ENCODE measurements around the gene LRP1-AS.

The LRP1-AS gene

DNA sequence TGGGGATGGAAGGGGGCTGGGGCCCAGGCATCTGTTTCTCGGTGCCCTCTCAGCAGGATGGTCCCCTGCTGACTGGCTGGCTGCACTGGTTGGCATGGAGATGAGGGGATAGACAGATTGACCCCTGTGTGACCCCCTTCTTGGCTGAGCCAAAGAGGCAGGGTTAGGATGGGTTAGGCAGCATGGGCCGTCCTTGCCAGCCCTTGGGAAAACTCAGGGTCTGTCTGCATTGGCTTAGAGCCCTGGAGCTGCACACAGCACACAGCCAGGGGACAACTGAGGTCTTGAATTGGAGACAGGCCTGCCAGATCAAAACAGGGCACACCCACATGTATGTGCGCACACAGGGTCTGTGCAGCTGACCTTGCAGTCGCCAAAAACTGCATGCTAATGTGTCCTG is 11.2 kb upstream of the LRP1-AS start:
- DNase-seq: no peak

GRCh38 chr12:57158186-57158585 is 10.8 kb upstream of the LRP1-AS start:
- no peak for DNase-seq

- DNase-seq: no peak
Measured at GRCh38 chr12:57157588-57158173, 10.3 kb upstream of the LRP1-AS start.

- no peak for DNase-seq
Measured at GRCh38 chr12:57156701-57157403, 9.4 kb upstream of the LRP1-AS start.

DNA sequence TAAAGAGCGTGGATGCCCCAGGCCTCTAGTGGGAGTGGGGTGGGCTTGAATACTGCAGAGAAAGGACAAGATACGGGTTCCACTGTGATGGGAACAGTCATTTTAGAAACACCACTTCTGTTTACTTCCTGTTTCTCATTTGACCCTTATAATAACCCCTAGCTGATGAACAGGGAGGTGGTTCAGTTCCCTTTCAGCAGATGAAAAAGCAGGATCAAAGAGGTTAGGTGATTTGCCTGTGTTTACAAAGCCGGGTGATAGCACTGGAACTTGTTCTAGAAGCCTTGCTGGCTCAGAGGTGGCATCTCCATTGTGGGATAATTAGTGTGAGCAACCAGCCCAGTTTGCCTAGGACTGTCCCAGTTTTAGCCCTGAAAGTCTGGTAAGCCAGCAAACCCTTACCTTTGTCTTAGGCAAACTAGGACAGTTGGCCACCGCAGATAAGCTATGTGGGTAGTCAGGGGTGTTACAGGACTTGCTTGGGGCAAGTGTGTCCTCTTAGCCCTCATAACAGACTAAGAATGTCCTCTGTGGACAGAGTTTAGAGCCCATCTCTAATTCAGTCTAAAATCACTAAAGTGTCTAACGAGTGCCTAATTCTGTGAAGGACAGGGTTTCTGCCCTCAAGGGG is 7.5 kb upstream of the LRP1-AS start:
- DNase-seq: peak; percentile 23

DNA sequence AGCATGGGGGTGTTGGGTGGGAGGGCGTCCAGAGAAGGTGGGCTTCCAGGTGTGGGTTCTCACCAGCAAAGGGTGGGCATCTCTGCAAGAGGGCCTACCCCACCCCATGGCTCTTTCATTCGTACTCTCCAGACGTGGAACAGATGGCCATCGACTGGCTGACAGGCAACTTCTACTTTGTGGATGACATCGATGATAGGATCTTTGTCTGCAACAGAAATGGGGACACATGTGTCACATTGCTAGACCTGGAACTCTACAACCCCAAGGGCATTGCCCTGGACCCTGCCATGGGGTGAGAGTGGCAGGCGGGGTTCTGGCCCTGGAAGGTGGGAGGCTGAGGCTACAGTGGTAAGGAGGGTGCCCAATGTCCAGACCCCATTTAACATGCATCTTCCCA is 6.7 kb upstream of the LRP1-AS start:
- DNase-seq: no peak

DNA sequence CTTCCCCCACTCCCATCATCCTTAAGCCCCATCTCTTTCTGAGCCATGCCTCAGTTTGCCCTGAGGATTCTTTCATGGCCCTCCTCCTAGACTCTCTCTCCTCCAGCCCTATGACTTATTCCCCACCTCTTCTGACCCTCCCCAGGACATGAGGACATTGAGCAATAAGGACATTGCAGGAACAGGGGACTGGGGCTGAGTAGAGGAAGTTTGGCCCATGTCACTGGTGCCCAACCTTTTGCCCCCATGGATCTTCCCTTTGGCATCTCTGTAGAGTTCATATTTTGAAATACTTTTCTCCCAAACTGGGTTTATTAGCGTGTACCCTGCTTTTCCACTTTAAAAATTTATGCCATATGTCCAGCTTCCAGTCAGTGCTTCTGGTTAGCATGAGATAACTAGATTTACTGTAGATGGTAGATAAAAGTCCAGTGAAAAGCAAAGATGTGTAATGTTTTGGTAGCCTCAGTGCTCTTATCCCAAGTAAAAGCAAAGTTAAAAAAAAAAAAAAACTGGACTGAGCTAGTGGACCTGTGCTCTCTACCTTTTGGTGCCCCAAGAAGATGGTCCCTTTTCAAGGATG is 6.1 kb upstream of the LRP1-AS start:
- DNase-seq: no peak

- no peak for DNase-seq
Measured at GRCh38 chr12:57152639-57153038, 5.2 kb upstream of the LRP1-AS start.

GRCh38 chr12:57151741-57152630 is 4.6 kb upstream of the LRP1-AS start:
- no peak for DNase-seq

DNA sequence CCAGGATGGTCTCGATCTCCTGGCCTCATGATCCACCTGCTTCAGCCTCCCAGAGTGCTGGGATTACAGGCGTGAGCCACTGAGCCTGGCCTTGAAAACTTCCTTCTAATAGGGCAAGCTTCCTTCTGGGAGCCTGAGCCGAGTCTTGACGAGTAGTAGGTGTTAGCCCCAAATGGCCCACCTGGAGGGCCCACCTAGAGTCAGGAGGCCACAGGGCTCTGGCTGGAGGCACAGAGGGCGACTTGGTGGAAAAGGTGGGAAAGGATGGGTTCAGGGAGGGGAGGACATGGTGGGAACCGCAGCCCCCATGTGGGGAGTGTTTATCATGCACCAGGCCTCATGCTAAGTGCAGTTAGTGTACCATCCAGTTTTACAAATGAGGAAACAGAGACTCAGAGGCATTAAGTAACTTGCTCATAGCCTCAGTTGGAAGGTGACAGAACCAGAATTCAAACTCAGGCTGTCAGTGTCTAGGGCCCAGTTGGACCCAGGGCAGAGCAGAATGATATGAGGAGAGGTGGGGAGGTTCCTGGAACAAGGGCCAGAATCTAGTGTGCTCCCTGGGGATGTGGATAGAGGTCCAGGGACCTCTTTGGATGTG is 3.1 kb upstream of the LRP1-AS start:
- no peak for DNase-seq

- DNase-seq: peak; percentile 69
Measured at GRCh38 chr12:57149245-57149900, 2.0 kb upstream of the LRP1-AS start.

DNA sequence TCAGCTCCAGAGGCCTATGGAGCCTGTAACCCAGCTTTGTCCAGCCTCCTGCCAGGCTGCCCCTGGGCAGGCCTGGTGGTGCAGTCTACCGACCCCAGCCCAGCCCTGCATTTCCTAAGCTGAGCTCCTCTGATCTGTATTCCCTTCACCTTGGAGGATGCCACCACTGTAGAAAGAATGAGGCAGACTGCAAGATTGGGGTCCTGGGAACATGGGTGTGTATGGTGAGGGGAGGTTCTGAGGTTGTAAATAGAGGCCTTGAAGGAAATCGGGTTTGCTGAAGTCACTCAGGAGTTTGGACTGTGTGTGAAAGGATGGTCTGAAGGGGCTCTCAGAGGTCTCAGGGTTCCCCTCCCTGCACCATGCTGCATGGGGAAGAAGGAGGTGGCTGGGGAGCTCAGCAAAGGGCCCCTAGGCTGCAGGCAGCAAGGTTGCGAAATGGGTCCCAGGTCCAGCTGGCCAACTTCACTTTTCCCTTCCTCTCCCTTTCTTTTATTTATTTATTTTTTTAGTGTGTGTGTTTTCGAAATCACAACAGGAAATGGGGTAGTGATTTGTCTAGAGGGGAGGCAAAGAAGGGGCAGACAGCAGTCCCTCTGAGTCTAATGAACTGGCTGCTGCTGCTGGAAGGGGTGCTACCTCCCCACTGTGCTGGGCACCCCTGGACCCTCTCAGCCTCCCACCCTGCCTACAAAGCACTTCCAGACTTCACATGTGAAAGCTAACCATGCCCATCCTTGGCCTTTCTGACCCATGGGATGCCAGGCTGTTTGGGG is 1.2 kb upstream of the LRP1-AS start:
- DNase-seq: no peak

DNA sequence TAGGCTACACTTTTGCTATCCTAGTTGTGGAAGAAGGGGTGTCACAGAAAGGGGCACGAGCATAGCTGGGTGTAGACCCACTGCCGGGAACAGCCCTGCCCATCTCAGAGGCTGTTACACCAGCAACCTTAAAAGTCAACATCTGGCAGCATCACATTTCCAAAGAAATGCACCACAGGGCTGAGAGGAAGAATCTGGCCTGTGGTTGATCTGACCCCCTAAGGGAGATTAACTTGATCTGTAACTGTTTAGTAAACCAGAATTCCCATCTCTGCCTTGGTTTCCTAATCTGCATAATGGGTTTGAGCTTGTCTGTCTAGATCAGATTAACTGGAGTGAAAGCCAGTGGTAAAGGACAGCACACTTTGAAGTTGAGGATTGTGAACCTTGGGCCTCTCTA is 1.3 kb downstream of the LRP1-AS start:
- no peak for DNase-seq

- no peak for DNase-seq
Measured at GRCh38 chr12:57145460-57146059, 1.9 kb downstream of the LRP1-AS start.

DNA sequence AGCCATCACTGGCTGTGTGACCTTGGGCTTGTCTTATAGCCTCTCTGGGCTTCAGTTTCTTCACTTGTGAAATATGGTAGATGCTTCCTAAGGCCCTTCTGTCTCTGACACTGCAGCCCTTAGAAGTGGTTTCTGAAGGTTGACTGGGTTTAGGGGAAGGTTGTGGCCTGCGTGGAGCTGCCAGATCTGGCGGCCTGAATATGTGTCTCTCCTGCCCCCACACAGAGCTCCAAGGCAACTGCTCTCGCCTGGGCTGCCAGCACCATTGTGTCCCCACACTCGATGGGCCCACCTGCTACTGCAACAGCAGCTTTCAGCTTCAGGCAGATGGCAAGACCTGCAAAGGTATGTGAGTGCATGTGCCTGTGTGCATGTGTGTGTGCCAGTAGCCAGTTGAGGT is 4.0 kb downstream of the LRP1-AS start:
- DNase-seq: no peak

GRCh38 chr12:57142727-57143126 is 4.7 kb downstream of the LRP1-AS start:
- no peak for DNase-seq

- DNase-seq: no peak
Measured at GRCh38 chr12:57142121-57142520, 5.3 kb downstream of the LRP1-AS start.

- no peak for DNase-seq
Measured at GRCh38 chr12:57141249-57141648, 6.2 kb downstream of the LRP1-AS start.

GRCh38 chr12:57139796-57140649 is 7.4 kb downstream of the LRP1-AS start:
- no peak for DNase-seq

Measured in DMS53 (cell line).